ENCODE measurements around the gene RAB30.
"Not testable (repeated sequence)": the region's sequence is repeated elsewhere in the genome, so short reads cannot be mapped to it uniquely, and the experiment has no call there.

RAB30 gene

DNA sequence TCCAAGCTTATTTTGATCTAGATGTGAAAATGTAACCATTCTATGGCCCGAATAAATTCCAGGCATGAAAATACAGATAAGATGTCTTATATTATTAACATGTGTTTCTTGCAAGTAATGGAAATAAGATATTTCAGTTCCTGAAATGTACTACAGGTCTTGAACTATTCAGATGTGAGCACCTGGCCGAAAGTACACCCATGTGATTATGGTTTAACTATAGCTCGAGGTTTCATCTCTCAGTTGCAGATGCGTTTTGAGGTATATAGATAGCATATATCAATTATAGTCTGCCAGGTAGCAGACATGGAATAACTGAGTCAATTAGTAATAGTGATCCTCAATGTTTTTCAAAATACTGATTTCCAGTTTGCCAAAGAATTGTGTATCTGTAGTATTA is 101.9 kb downstream of the RAB30 start:
- DNase-seq (ENCODE audit: low read depth) = no peak
- no peak overlapping the region for H3K4me3 ChIP-seq (ENCODE audit: control insufficient read depth, low read depth, low read length)
- TF ChIP-seq, protein P1, sequence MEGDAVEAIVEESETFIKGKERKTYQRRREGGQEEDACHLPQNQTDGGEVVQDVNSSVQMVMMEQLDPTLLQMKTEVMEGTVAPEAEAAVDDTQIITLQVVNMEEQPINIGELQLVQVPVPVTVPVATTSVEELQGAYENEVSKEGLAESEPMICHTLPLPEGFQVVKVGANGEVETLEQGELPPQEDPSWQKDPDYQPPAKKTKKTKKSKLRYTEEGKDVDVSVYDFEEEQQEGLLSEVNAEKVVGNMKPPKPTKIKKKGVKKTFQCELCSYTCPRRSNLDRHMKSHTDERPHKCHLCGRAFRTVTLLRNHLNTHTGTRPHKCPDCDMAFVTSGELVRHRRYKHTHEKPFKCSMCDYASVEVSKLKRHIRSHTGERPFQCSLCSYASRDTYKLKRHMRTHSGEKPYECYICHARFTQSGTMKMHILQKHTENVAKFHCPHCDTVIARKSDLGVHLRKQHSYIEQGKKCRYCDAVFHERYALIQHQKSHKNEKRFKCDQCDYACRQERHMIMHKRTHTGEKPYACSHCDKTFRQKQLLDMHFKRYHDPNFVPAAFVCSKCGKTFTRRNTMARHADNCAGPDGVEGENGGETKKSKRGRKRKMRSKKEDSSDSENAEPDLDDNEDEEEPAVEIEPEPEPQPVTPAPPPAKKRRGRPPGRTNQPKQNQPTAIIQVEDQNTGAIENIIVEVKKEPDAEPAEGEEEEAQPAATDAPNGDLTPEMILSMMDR (IDR thresholded peaks at IDR 0.05; ENCODE audit: control insufficient read depth, insufficient read depth, low read depth, low read length, missing control alignments) = no peak

DNA sequence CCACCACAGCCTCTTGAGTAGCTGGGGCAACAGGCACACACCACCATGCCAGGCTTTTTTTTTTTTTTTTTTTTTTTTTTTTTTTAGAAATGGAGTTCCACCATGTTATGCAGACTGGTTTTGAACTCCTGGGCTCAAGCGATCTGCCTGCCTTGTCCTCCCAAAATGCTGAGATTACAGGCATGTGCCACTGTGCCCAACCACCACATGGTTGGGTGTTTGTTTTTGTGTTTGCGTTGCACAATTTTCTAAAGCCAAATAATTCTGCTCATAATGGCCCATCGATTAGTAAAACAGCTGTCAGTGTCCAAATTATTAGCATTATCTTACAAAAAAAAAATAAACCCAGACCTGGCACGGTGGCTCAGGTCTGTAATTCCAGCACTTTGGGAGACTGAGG is 104.3 kb downstream of the RAB30 start:
- TF ChIP-seq, protein P1 (IDR thresholded peaks at IDR 0.05; ENCODE audit: control insufficient read depth, insufficient read depth, low read depth, low read length, missing control alignments) = no peak
- no peak overlapping the region for H3K4me3 ChIP-seq (ENCODE audit: control insufficient read depth, low read depth, low read length)
- no peak for DNase-seq (ENCODE audit: low read depth)

DNA sequence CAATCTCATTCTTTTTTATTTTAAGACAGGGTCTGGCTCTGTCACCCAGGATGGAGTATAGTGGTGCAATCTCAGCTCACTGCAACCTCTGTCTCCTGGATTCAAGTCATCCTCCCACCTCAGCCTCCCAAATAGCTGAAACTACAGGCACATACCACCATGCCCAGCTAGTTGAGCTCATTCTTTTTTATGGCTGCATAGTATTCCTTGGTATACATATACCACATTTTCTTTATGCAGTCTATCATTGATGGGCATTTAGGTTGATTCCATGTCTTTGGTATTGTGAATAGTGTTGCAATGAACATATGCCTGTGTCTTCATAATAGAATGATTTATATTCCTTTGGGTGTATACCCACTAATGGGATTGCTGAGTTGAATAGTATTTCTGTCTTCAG is 109.7 kb downstream of the RAB30 start:
- DNase-seq (ENCODE audit: low read depth); H3K4me3 ChIP-seq (ENCODE audit: control insufficient read depth, low read depth, low read length): not testable (repeated sequence)

DNA sequence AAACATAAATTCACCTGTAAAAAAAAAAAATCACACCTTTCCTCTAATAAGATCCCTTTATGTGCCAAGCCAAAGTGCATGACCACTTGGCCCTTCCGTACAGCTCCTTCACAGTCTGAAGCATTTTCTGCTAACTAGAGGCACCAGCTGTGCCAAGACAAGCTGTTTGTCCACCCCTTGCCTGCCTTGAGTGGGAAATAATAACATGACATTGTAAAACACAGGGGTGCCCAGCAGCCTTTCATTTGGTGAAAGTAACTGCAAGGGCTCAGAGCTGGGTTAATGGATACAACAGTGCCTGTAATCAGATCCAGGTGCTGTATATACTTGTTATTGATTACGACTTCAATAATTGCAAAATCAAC is 110.9 kb downstream of the RAB30 start:
- DNase-seq (ENCODE audit: low read depth) = no peak
- TF ChIP-seq, protein P1 (IDR thresholded peaks at IDR 0.05; ENCODE audit: control insufficient read depth, insufficient read depth, low read depth, low read length, missing control alignments) = no peak
- no peak overlapping the region for H3K4me3 ChIP-seq (ENCODE audit: control insufficient read depth, low read depth, low read length)

DNA sequence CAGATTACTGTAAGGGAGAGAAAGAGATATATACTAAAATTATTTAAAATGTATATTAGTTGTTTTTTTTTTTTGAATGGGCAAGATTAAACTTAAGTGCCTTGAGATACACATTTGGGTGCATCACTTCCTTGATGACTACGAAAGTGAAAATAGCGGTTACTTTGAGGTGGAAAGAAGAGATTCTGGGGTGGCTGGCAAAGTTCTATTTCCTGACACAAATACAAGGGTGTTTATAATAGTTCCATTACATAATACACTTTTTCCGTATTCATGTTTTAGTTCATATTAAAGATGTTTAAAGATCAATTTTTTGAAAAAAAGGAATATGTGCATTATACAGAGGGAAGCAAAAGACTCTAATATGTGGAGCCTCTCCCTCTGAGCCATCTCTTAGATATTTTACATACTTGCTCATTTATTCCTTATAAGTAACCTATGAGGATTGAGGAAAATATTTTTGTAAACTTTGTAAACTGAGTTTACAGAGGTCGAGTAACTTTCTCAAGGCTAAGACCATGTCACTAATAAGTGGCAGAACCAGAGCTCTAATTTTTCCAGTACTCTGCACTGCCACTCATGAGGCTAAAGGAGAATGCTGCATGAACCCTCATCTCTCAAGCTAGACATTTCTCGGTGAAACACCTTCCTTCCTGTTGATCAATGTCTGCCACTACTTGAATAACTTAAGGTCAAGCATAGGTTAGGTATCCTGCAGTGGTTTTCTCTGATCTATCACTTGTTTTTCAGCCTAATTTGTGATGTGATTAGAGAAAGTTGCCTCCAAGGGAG is 111.5 kb downstream of the RAB30 start:
- no peak overlapping the region for H3K4me3 ChIP-seq (ENCODE audit: control insufficient read depth, low read depth, low read length)
- DNase-seq (ENCODE audit: low read depth) = no peak
- TF ChIP-seq, protein P1 (IDR thresholded peaks at IDR 0.05; ENCODE audit: control insufficient read depth, insufficient read depth, low read depth, low read length, missing control alignments) = no peak

DNA sequence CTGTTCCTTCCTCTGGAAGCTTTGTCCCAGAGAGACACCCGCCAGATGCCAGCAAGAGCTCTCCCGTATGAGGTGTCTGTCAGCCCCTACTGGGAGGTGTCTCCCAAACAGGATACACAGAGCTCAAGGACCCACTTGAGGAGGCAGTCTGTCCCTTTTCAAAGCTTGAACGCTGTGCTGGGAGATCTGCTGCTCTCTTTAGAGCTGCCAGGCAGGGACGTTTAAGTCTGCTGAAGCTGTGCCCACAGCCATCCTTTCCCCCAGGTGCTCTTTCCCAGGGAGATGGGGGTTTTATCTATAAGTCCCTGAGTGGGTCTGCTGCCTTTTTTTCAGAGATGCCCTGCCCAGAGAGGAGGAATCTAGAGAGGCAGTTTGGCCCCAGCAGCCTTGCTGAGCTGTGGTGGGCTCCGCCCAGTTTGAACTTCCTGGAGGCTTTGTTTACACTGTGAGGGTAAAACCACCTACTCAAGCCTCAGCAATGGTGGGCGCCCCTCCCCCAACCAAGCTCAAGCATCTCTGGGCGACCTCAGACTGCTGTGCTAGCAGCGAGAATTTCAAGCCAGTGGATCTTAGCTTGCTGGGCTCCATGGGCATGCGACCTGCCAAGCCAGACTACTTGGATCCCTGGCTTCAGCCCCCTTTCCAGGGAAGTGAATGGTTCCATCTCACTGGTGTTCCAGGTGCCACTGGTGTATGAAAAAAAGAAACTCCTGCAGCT is 115.8 kb downstream of the RAB30 start:
- not testable (repeated sequence) for DNase-seq (ENCODE audit: low read depth); H3K4me3 ChIP-seq (ENCODE audit: control insufficient read depth, low read depth, low read length)

DNA sequence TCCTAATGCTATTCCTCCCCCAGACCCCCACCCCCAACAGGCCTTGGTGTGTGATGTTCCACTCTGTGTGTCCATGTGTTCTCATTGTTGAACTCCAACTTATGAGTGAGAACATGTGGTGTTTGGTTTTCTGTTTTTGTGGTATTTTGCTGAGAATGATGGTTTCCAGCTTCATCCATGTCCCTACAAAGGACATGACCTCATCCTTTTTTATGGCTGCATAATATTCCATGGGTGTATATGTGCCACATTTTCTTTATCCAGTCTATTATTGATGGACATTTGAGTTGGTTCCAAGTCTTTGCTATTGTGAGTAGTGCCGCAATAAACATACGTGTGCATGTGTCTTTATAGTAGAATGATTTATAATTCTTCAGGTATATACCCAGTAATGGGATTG is 121.2 kb downstream of the RAB30 start:
- H3K4me3 ChIP-seq (ENCODE audit: control insufficient read depth, low read depth, low read length); DNase-seq (ENCODE audit: low read depth): not testable (repeated sequence)

DNA sequence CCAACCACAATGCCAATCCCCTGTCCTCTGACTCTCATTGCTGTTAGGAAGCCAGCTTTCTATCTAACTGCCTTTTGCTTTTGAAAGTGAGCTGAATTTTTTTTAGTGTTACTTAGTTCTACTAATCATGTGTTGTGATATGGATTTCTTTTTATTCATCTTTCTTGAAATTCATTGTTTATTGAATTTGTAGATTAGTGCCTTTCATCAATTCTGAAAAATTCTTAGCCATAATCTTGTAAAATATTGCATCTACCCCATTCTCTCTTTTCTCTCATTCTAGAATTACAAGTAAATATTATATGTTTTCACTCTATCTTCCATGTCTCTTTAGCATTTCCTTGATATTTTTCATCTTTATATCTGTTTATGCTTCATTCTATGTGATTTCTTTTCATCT is 122.3 kb downstream of the RAB30 start:
- DNase-seq (ENCODE audit: low read depth) = no peak
- no peak overlapping the region for H3K4me3 ChIP-seq (ENCODE audit: control insufficient read depth, low read depth, low read length)
- TF ChIP-seq, protein P1 (IDR thresholded peaks at IDR 0.05; ENCODE audit: control insufficient read depth, insufficient read depth, low read depth, low read length, missing control alignments) = no peak

Measured in AG09309 (cell line).